Measurements from ENCODE around the gene WASF2.

The WASF2 gene

GRCh38 chr1:27355683-27356082 lies 134.3 kb downstream of the WASF2 start:
- TF ChIP-seq CTCF (IDR thresholded peaks at IDR 0.05; ENCODE audit: control insufficient read depth, extremely low read depth, insufficient read depth), result no peak
- H3K4me3 ChIP-seq (ENCODE audit: low read depth, low read length), result no peak overlapping the region

More at GRCh38 chr1:27355683-27356082, 134.3 kb downstream of the WASF2 start:
- no peak for DNase-seq (ENCODE audit: low read depth)

All from LNCaP clone FGC (cell line).